ENCODE data around the gene THRB.

- TF ChIP-seq ZNF274 (IDR thresholded peaks at IDR 0.05; ENCODE audit: low read depth, low read length) (no peak), SUZ12 (IDR thresholded peaks at IDR 0.05; ENCODE audit: extremely low read depth, insufficient read depth, insufficient read length) (no peak), YY1 (IDR thresholded peaks at IDR 0.05; ENCODE audit: insufficient read depth, insufficient read length) (no peak)
Measured at GRCh38 chr3:24354230-24354629, 140.4 kb downstream of the THRB start.

Measured in NT2/D1 (cell line).